Breast epithelium (tissue), 4 donors: Measurements from ENCODE around the gene TIPRL. TPM values are rescaled to one million over a fixed set of nuclear protein-coding genes. Genes with fewer than 3 reads are reported as not detected.
"Not testable (repeated sequence)": the region's sequence is repeated elsewhere in the genome, so short reads cannot be mapped to it uniquely, and the experiment has no call there.

Source experiments
- DNase-seq, 2 donors: peaks; one replicate each; pipeline ENCODE4 v3.0.0-alpha.2; 2019; ENCODE audit warnings: low spot score in 2 of 2
- H3K27ac ChIP-seq, 2 donors: fragments of 200-600 bp; sonication (generic) in 1 of 2; one replicate each; pipeline ENCODE4 v1.5.1; 2016 to 2019; ENCODE audit warnings: mild to moderate bottlenecking in 1 of 2
- H3K27me3 ChIP-seq, 2 donors: fragments of 200-600 bp; sonication (generic) in 1 of 2; one replicate each; pipeline versions ENCODE4 v1.5.1 to v1.6.0; 2017 to 2019; ENCODE audit warnings: control low read depth in 1 of 2, mild to moderate bottlenecking in 1 of 2
- H3K36me3 ChIP-seq: fragments of 200-600 bp; one replicate; pipeline ENCODE4 v1.5.1; 2019
- H3K4me1 ChIP-seq, 2 donors: fragments of 200-600 bp; sonication (generic); one replicate each; pipeline ENCODE4 v1.5.1; 2016 to 2019; ENCODE audit warnings: control low read depth in 1 of 2
- H3K4me3 ChIP-seq, 3 donors: fragments of 200-600 bp; sonication (generic); 1 replicate in 2 of 3; 2 replicates in 1 of 3; pipeline ENCODE4 v1.5.1; 2016 to 2019; ENCODE audit warnings: mild to moderate bottlenecking in 3 of 3, moderate library complexity in 2 of 3
- H3K9me3 ChIP-seq, 2 donors: fragments of 200-600 bp; sonication (generic) in 1 of 2; one replicate each; pipeline ENCODE4 v1.5.1; 2016 to 2019; ENCODE audit warnings: control low read depth in 1 of 2
- CTCF ChIP-seq, 3 donors: fragments of 450-650 bp; IDR thresholded peaks; one replicate each; pipeline ENCODE4 v1.5.1; 2016 to 2017; ENCODE audit warnings: antibody characterized with exemption in 3 of 3, mild to moderate bottlenecking in 3 of 3, moderate library complexity in 3 of 3
- POLR2A ChIP-seq: fragments of 450-650 bp; IDR thresholded peaks from one replicate; pipeline ENCODE4 v1.6.1; 2016; ENCODE audit warnings: antibody characterized with exemption, mild to moderate bottlenecking, moderate library complexity
- POLR2AphosphoS5 ChIP-seq, 3 donors: sonication (generic); formaldehyde crosslinking; IDR thresholded peaks; one replicate each; pipeline ENCODE4 v1.6.1; 2017; ENCODE audit warnings: antibody characterized with exemption in 3 of 3
- intact Hi-C: fragments of 100-400 bp; cut with DNase I; formaldehyde crosslinking; loops from one replicate; pipeline ENCODE4 v1.15.1; 2023; ENCODE audit warnings: low total_unique reads
- total RNA-seq, 3 donors: library from RNA; depleted of rRNA; stranded (reverse); fragments of >200 nt; gene quantifications; one replicate each; pipeline ENCODE4 v1.1.0, GENCODE V29; 2016

TIPRL gene
- total RNA-seq, 3 donors from 2014 or later = 18.0 to 24.9 (median 18.7) TPM

- no peak for DNase-seq
- peak overlapping the region; percentile 83 to 95 for H3K27ac ChIP-seq
- TF ChIP-seq CTCF (IDR thresholded peaks at IDR 0.05) = peak in 1 of 3 donors; percentile 12
- TF ChIP-seq POLR2A = no peak
- intact Hi-C loops = no loop called here
- H3K4me1 ChIP-seq = no peaks in the 10 kb centered on the region
- H3K9me3 ChIP-seq = no peaks in the 10 kb centered on the region
- H3K36me3 ChIP-seq = no peaks in the 10 kb centered on the region
- no peaks in the 10 kb centered on the region for H3K27me3 ChIP-seq
- H3K4me3 ChIP-seq = peak overlapping the region; percentile 63 to 91 (median 84)
Observed at GRCh38 chr1:168179438-168180147, 831 bp downstream of the TIPRL start.

GRCh38 chr1:168180148-168180524 lies 1.4 kb downstream of the TIPRL start:
- TF ChIP-seq CTCF (IDR thresholded peaks at IDR 0.05) = no peak
- no peak for TF ChIP-seq POLR2A
- TF ChIP-seq POLR2AphosphoS5 (IDR thresholded peaks at IDR 0.05) = no peak
- no peaks in the 10 kb centered on the region for H3K4me1 ChIP-seq
- H3K36me3 ChIP-seq = no peaks in the 10 kb centered on the region
- H3K27ac ChIP-seq = peak overlapping the region; percentile 83 to 95
- no peak for DNase-seq
- peak overlapping the region; percentile 63 to 91 (median 84) for H3K4me3 ChIP-seq
- no peaks in the 10 kb centered on the region for H3K27me3 ChIP-seq
- no peaks in the 10 kb centered on the region for H3K9me3 ChIP-seq
- intact Hi-C loops = no loop called here

- intact Hi-C loops, H3K36me3 ChIP-seq, H3K27ac ChIP-seq, H3K4me3 ChIP-seq, DNase-seq, H3K4me1 ChIP-seq, H3K27me3 ChIP-seq, H3K9me3 ChIP-seq: not testable (repeated sequence)
Observed at GRCh38 chr1:168181063-168181720, 2.4 kb downstream of the TIPRL start.

GRCh38 chr1:168187177-168187576 lies 8.4 kb downstream of the TIPRL start:
- no peaks in the 10 kb centered on the region for H3K9me3 ChIP-seq
- no peak overlapping the region for H3K4me3 ChIP-seq
- no peaks in the 10 kb centered on the region for H3K4me1 ChIP-seq
- H3K27ac ChIP-seq = no peak overlapping the region
- no peaks in the 10 kb centered on the region for H3K36me3 ChIP-seq
- no peak for DNase-seq
- TF ChIP-seq POLR2AphosphoS5 (IDR thresholded peaks at IDR 0.05) (no peak), CTCF (IDR thresholded peaks at IDR 0.05) (no peak), POLR2A (no peak)
- intact Hi-C loops = no loop called here
- no peaks in the 10 kb centered on the region for H3K27me3 ChIP-seq

- no peak for TF ChIP-seq CTCF (IDR thresholded peaks at IDR 0.05)
- TF ChIP-seq POLR2A = no peak
- TF ChIP-seq POLR2AphosphoS5 (IDR thresholded peaks at IDR 0.05) = no peak
- no peak for DNase-seq
- Histone ChIP-seq H3K27me3 (no peaks in the 10 kb centered on the region), H3K9me3 (no peaks in the 10 kb centered on the region), H3K36me3 (no peaks in the 10 kb centered on the region), H3K27ac (no peak overlapping the region), H3K4me1 (no peaks in the 10 kb centered on the region), H3K4me3 (no peak overlapping the region)
- intact Hi-C loops = no loop called here
Observed at GRCh38 chr1:168190403-168190802, 11.6 kb downstream of the TIPRL start.
